NCI-H526 treated with DMSO at 0.1 percent for 48 hours (cell line): ENCODE measurements around the gene DNAAF3.

Source experiments
- DNase-seq: peaks from one replicate; lab custom pipeline; 2025; lab: John Stamatoyannopoulos, UW

DNAAF3 gene

GRCh38 chr19:55116232-55116858 lies 50.1 kb downstream of the DNAAF3 start:
- DNase-seq: no peak

- DNase-seq: no peak
Observed at GRCh38 chr19:55115446-55116065, 50.9 kb downstream of the DNAAF3 start.

GRCh38 chr19:55114566-55115145 lies 51.8 kb downstream of the DNAAF3 start:
- no peak for DNase-seq

GRCh38 chr19:55113570-55114039 lies 52.8 kb downstream of the DNAAF3 start:
- DNase-seq: no peak

GRCh38 chr19:55112777-55113569 lies 53.4 kb downstream of the DNAAF3 start:
- DNase-seq: no peak

GRCh38 chr19:55112246-55112776 lies 54.1 kb downstream of the DNAAF3 start:
- no peak for DNase-seq

GRCh38 chr19:55111238-55111831 lies 55.1 kb downstream of the DNAAF3 start:
- DNase-seq: no peak

GRCh38 chr19:55109527-55110291 lies 56.7 kb downstream of the DNAAF3 start:
- DNase-seq: no peak
